ENCODE data around the gene TMEM231. TPM values are rescaled to one million over a fixed set of nuclear protein-coding genes. Genes with fewer than 3 reads are reported as not detected.

TMEM231 gene
- total and polyA plus RNA-seq, 2 of the 8 experiments (the other 6 are each of a cell fraction or from before 2014, with no cell fraction given): 8.3 to 26.7 TPM

DNA sequence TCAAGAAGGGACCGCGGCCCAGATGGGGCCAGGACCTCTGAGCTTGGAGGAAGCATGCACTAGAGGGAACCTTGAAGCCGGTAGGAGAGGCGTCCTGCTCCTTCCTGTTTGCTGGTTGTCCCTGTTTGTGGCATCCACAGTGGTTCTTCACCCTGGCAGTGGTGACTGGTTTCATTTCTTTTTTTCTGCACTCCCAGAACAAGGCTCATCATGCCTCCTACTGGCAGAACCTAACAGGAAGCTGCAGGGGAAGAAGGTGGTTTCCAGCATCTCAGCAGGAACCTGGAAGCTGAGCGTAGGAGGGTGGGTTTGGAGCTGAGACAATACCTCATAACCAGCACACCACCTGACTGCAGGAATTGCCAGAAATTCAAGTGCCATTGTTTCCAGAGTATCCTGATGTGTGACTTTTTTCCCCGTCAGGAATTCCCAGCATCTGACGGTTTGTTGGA, 5.8 kb downstream of the TMEM231 start (continued):
- TF ChIP-seq, protein P1, sequence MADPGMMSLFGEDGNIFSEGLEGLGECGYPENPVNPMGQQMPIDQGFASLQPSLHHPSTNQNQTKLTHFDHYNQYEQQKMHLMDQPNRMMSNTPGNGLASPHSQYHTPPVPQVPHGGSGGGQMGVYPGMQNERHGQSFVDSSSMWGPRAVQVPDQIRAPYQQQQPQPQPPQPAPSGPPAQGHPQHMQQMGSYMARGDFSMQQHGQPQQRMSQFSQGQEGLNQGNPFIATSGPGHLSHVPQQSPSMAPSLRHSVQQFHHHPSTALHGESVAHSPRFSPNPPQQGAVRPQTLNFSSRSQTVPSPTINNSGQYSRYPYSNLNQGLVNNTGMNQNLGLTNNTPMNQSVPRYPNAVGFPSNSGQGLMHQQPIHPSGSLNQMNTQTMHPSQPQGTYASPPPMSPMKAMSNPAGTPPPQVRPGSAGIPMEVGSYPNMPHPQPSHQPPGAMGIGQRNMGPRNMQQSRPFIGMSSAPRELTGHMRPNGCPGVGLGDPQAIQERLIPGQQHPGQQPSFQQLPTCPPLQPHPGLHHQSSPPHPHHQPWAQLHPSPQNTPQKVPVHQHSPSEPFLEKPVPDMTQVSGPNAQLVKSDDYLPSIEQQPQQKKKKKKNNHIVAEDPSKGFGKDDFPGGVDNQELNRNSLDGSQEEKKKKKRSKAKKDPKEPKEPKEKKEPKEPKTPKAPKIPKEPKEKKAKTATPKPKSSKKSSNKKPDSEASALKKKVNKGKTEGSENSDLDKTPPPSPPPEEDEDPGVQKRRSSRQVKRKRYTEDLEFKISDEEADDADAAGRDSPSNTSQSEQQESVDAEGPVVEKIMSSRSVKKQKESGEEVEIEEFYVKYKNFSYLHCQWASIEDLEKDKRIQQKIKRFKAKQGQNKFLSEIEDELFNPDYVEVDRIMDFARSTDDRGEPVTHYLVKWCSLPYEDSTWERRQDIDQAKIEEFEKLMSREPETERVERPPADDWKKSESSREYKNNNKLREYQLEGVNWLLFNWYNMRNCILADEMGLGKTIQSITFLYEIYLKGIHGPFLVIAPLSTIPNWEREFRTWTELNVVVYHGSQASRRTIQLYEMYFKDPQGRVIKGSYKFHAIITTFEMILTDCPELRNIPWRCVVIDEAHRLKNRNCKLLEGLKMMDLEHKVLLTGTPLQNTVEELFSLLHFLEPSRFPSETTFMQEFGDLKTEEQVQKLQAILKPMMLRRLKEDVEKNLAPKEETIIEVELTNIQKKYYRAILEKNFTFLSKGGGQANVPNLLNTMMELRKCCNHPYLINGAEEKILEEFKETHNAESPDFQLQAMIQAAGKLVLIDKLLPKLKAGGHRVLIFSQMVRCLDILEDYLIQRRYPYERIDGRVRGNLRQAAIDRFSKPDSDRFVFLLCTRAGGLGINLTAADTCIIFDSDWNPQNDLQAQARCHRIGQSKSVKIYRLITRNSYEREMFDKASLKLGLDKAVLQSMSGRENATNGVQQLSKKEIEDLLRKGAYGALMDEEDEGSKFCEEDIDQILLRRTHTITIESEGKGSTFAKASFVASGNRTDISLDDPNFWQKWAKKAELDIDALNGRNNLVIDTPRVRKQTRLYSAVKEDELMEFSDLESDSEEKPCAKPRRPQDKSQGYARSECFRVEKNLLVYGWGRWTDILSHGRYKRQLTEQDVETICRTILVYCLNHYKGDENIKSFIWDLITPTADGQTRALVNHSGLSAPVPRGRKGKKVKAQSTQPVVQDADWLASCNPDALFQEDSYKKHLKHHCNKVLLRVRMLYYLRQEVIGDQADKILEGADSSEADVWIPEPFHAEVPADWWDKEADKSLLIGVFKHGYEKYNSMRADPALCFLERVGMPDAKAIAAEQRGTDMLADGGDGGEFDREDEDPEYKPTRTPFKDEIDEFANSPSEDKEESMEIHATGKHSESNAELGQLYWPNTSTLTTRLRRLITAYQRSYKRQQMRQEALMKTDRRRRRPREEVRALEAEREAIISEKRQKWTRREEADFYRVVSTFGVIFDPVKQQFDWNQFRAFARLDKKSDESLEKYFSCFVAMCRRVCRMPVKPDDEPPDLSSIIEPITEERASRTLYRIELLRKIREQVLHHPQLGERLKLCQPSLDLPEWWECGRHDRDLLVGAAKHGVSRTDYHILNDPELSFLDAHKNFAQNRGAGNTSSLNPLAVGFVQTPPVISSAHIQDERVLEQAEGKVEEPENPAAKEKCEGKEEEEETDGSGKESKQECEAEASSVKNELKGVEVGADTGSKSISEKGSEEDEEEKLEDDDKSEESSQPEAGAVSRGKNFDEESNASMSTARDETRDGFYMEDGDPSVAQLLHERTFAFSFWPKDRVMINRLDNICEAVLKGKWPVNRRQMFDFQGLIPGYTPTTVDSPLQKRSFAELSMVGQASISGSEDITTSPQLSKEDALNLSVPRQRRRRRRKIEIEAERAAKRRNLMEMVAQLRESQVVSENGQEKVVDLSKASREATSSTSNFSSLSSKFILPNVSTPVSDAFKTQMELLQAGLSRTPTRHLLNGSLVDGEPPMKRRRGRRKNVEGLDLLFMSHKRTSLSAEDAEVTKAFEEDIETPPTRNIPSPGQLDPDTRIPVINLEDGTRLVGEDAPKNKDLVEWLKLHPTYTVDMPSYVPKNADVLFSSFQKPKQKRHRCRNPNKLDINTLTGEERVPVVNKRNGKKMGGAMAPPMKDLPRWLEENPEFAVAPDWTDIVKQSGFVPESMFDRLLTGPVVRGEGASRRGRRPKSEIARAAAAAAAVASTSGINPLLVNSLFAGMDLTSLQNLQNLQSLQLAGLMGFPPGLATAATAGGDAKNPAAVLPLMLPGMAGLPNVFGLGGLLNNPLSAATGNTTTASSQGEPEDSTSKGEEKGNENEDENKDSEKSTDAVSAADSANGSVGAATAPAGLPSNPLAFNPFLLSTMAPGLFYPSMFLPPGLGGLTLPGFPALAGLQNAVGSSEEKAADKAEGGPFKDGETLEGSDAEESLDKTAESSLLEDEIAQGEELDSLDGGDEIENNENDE (IDR thresholded peaks at IDR 0.05; ENCODE audit: insufficient replicate concordance, low read length): no peak
- TF ChIP-seq, protein P2, sequence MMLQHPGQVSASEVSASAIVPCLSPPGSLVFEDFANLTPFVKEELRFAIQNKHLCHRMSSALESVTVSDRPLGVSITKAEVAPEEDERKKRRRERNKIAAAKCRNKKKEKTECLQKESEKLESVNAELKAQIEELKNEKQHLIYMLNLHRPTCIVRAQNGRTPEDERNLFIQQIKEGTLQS (IDR thresholded peaks at IDR 0.05; ENCODE audit: insufficient read depth, low read depth, low read length): no peak
- TF ChIP-seq, protein P3, sequence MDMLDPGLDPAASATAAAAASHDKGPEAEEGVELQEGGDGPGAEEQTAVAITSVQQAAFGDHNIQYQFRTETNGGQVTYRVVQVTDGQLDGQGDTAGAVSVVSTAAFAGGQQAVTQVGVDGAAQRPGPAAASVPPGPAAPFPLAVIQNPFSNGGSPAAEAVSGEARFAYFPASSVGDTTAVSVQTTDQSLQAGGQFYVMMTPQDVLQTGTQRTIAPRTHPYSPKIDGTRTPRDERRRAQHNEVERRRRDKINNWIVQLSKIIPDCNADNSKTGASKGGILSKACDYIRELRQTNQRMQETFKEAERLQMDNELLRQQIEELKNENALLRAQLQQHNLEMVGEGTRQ (IDR thresholded peaks at IDR 0.05; ENCODE audit: low read length): peak; percentile 23; the same call in 1 of the 2 replicates
- TF ChIP-seq RAD21 (IDR thresholded peaks at IDR 0.05 in 1 of 2, conservative IDR thresholded peaks at IDR 0.05 in 1 of 2; ENCODE audit: low read depth in 2 of 2, low read length in 2 of 2) (peak; percentile 81 to 87), RBBP5 (IDR thresholded peaks at IDR 0.05; ENCODE audit: borderline replicate concordance, low read depth, low read length) (no peak), CHD1 (IDR thresholded peaks at IDR 0.05; ENCODE audit: low read depth, low read length) (no peak), EP300 (IDR thresholded peaks at IDR 0.05; ENCODE audit: borderline replicate concordance in 1 of 2, low read depth in 2 of 2, low read length in 2 of 2) (no peak), CREB1 (IDR thresholded peaks at IDR 0.05) (no peak), JUN (IDR thresholded peaks at IDR 0.05; ENCODE audit: low read depth, low read length) (no peak)
